Natural killer cell (primary cell): ENCODE results near the gene PIH1D1. TPM values are rescaled to one million over a fixed set of nuclear protein-coding genes. Genes with fewer than 3 reads are reported as not detected.

ENCODE experiments used
- ATAC-seq, 3 donors: fragments of 150-1000 bp in 2 of 3; fragments of 200-7000 bp in 1 of 3; cut with Tn5 transposase; 1 replicate in 1 of 3; 2 replicates in 2 of 3; pipeline ENCODE4 v1.10.0; 2021; ENCODE audit warnings: mild to moderate bottlenecking in 2 of 3, moderate library complexity in 2 of 3
- DNase-seq, 2 donors: peaks; one replicate each; pipeline versions ENCODE4 v3.0.0 to v3.0.0-alpha.2; 2013 to 2021; ENCODE audit warnings: mixed read lengths in 1 of 2
- H3K27ac ChIP-seq: one replicate; pipeline ENCODE4 v1.5.1; 2013; ENCODE audit warnings: mild to moderate bottlenecking, low read length
- H3K27me3 ChIP-seq: one replicate; pipeline ENCODE4 v1.6.1; 2013; ENCODE audit warnings: low read length; ENCODE audit not compliant: control insufficient read depth, insufficient read depth
- H3K36me3 ChIP-seq: one replicate; pipeline ENCODE4 v1.6.1; 2013; ENCODE audit warnings: low read length; ENCODE audit not compliant: control insufficient read depth, insufficient read depth
- H3K4me1 ChIP-seq: one replicate; pipeline ENCODE4 v1.6.1; 2013; ENCODE audit warnings: low read length; ENCODE audit not compliant: control insufficient read depth, insufficient read depth
- H3K4me3 ChIP-seq: one replicate; pipeline ENCODE4 v1.5.1; 2013; ENCODE audit warnings: low read length
- H3K9me3 ChIP-seq: one replicate; pipeline ENCODE4 v1.6.1; 2013; ENCODE audit warnings: low read length; ENCODE audit not compliant: control insufficient read depth, insufficient read depth
- H3K27ac Mint-ChIP-seq, 2 donors: one replicate each; pipeline ENCODE4 v1.8.0; 2022; ENCODE audit warnings: mild to moderate bottlenecking in 2 of 2, mixed read lengths in 2 of 2, moderate library complexity in 1 of 2
- H3K27me3 Mint-ChIP-seq, 2 donors: one replicate each; pipeline ENCODE4 v1.8.0; 2022; ENCODE audit warnings: low read depth in 2 of 2, mixed read lengths in 2 of 2
- H3K36me3 Mint-ChIP-seq: one replicate; pipeline ENCODE4 v1.8.0; 2022; ENCODE audit warnings: mixed read lengths
- H3K4me1 Mint-ChIP-seq, 2 donors: one replicate each; pipeline ENCODE4 v1.8.0; 2022; ENCODE audit warnings: mixed read lengths in 2 of 2
- H3K4me3 Mint-ChIP-seq: one replicate; pipeline ENCODE4 v1.8.0; 2022; ENCODE audit warnings: mild to moderate bottlenecking, moderate library complexity, mixed read lengths
- H3K9me3 Mint-ChIP-seq, 2 donors: one replicate each; pipeline ENCODE4 v1.8.0; 2022; ENCODE audit warnings: mixed read lengths in 2 of 2
- WGBS: methylation state at CpG from one replicate; pipeline ENCODE4 v1.1.7; 2013; ENCODE audit warnings: missing lambda C conversion rate; ENCODE audit not compliant: insufficient coverage; 5-methylcytosine and 5-hydroxymethylcytosine counted together
- intact Hi-C: fragments of 100-400 bp; cut with micrococcal nuclease; formaldehyde crosslinking; loops from one replicate; pipeline ENCODE4 v1.14.2; 2022
- total RNA-seq, 4 donors: library from RNA; stranded (reverse); fragments of 120-200 nt in 1 of 4; gene quantifications; one replicate each; pipeline versions ENCODE4 v1.2.3 to v1.2.4, GENCODE V29; 2013 to 2022
- TF ChIP-seq, protein P1 (sequence below): fragments of 200-600 bp; IDR thresholded peaks from one replicate; pipeline ENCODE4 v1.8.0; 2022; ENCODE audit warnings: antibody characterized with exemption

PIH1D1 gene
- total RNA-seq, 3 donors from 2014 or later (not counting 1 experiment from before 2014, with no cell fraction given): 112 to 149 (median 138) TPM

DNA sequence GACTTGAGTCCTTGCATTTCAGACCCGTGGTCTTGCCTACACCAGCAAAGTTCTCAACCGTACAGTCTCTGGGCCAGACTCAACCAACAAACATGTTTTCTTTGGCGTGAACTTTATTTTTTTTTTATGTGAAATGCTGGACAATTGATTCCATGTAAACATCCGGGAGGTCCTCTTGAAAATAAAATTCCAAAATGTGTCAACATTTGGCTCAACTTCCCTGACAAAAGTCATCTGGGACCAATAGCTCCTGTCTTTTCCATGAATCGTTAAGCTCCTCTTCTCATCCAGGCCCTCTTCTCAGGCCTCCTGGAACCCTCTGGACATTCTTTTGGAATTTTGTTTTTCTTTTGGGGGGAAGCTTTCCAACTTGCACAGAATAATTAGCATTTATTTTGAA is 4.2 kb upstream of the PIH1D1 start:
- intact Hi-C loops: no loop called here
- H3K27ac Mint-ChIP-seq: no peak overlapping the region
- DNase-seq (no peak), ATAC-seq (no peak)
- no peaks in the 10 kb centered on the region for H3K27me3 ChIP-seq
- 96% methylated on average over 5 of the region's 5 CpGs for WGBS
- TF ChIP-seq, protein P1, sequence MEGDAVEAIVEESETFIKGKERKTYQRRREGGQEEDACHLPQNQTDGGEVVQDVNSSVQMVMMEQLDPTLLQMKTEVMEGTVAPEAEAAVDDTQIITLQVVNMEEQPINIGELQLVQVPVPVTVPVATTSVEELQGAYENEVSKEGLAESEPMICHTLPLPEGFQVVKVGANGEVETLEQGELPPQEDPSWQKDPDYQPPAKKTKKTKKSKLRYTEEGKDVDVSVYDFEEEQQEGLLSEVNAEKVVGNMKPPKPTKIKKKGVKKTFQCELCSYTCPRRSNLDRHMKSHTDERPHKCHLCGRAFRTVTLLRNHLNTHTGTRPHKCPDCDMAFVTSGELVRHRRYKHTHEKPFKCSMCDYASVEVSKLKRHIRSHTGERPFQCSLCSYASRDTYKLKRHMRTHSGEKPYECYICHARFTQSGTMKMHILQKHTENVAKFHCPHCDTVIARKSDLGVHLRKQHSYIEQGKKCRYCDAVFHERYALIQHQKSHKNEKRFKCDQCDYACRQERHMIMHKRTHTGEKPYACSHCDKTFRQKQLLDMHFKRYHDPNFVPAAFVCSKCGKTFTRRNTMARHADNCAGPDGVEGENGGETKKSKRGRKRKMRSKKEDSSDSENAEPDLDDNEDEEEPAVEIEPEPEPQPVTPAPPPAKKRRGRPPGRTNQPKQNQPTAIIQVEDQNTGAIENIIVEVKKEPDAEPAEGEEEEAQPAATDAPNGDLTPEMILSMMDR: no peak
- no peaks in the 10 kb centered on the region for H3K9me3 ChIP-seq
- no peak overlapping the region for H3K4me3 Mint-ChIP-seq
- H3K36me3 Mint-ChIP-seq: no peaks in the 10 kb centered on the region
- H3K4me3 ChIP-seq: no peak overlapping the region
- H3K9me3 Mint-ChIP-seq: no peaks in the 10 kb centered on the region
- peaks cover 26 to 36% of the 10 kb centered on the region in 2 donors for H3K4me1 Mint-ChIP-seq
- H3K27me3 Mint-ChIP-seq: no peaks in the 10 kb centered on the region
- H3K36me3 ChIP-seq: peaks cover 13% of the 10 kb centered on the region
- peaks cover 47% of the 10 kb centered on the region for H3K4me1 ChIP-seq
- H3K27ac ChIP-seq: no peak overlapping the region

DNA sequence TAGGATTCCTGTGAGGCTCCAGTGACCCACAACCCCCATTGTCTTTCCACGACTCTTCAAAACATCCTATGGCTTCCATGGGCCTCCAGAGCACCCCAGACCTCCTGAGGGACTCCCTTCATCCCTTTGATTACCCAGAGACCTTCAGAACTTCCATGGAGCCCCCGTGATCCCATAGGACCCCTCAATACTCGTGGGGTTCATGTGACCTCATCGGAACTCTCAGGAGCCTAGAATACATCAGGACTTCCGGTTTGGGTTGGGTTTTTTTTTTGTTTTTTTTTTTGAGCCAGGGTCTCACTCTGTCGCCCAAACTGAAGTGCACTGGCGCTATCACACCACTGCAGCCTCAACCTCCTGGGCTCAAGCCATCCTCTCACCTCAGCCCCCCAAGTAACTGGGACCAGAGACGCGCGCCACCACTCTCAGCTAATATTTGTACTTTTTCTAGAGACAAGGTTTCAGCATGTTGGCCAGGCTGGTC is 2.2 kb upstream of the PIH1D1 start:
- Histone ChIP-seq H3K9me3 (no peaks in the 10 kb centered on the region), H3K36me3 (peaks cover 12% of the 10 kb centered on the region), H3K4me3 (peak overlapping the region; percentile 78), H3K4me1 (peaks cover 52% of the 10 kb centered on the region), H3K27ac (peak overlapping the region; percentile 99), H3K27me3 (no peaks in the 10 kb centered on the region)
- WGBS: 22% methylated on average over 10 of the region's 10 CpGs
- H3K4me1 Mint-ChIP-seq: peaks cover 37 to 45% of the 10 kb centered on the region in 2 donors
- no peak for ATAC-seq
- H3K4me3 Mint-ChIP-seq: peak overlapping the region; percentile 95
- H3K27me3 Mint-ChIP-seq: no peaks in the 10 kb centered on the region
- intact Hi-C loops: loop anchor here (1.0 to 2.0 kb wide), 5 partner anchors 16 to 424 kb away; partner anchors contain the start of genes AKT1S1, RPL13A, RPS11 and TBC1D17
- peak overlapping the region; percentile 98 to 100 for H3K27ac Mint-ChIP-seq
- no peaks in the 10 kb centered on the region for H3K36me3 Mint-ChIP-seq
- H3K9me3 Mint-ChIP-seq: no peaks in the 10 kb centered on the region
- peak in 1 of 2 donors; percentile 61 for DNase-seq
- TF ChIP-seq, protein P1: no peak

DNA sequence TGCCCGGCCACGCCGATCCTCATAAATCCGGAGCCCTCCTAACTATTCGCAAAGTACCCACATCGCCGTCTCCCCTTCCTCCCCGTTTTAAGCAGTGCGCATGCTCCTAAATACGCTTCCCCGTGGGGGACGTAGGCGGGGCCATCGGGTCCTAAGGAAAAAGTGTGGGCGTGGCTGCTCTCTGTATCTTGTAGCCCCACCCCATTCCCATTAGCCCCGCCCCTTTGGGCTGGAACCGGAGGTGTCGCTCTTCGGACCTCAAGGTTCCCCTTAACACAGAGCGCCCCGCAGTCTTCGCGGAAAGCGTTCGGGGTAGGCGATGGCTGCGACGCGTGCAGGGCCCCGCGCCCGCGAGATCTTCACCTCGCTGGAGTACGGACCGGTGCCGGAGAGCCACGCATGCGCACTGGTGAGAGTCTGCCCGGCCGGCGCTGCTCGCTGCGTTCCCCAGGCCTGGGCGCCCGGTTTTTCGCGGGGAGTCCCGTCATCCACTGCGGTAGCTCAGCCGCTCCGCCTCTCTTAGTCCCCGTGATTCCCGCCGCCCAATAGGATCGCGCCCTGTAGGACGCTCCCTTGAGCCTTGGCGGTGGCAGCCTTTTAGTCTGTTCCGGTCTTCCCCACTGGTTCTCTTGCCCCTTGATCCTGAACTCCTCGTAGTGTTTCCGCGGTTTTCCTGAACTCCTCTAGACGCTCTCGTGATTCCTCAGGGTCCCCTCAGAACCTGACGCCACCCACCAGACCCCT is 1.6 kb upstream of the PIH1D1 start, which contains the start of gene ALDH16A1:
Gene ALDH16A1 (plus strand): TSS at position 213 of the 744 bp plus-strand sequence. CDS start 107 bp downstream, at position 320.
- Histone ChIP-seq H3K27ac (peak within 1 kb of the TSS; percentile 99), H3K9me3 (no peaks in the 10 kb centered on the region), H3K4me1 (peaks cover 46% of the 10 kb centered on the region), H3K4me3 (peak within 1 kb of the TSS; percentile 78), H3K27me3 (no peaks in the 10 kb centered on the region), H3K36me3 (peaks cover 15% of the 10 kb centered on the region)
- no peaks in the 10 kb centered on the region for H3K27me3 Mint-ChIP-seq
- under 1% methylated on average over 66 of the region's 66 CpGs for WGBS
- H3K27ac Mint-ChIP-seq: peak within 1 kb of the TSS; percentile 98 to 100
- DNase-seq (peak; percentile 96 to 99), ATAC-seq (peak; percentile 79 to 96 (median 86))
- TF ChIP-seq, protein P1: no peak
- peaks cover 43 to 51% of the 10 kb centered on the region in 2 donors for H3K4me1 Mint-ChIP-seq
- intact Hi-C loops: loop anchor here (1.0 to 2.0 kb wide), 5 partner anchors 16 to 424 kb away; partner anchors contain the start of genes AKT1S1, RPL13A, RPS11 and TBC1D17
- H3K4me3 Mint-ChIP-seq: peak within 1 kb of the TSS; percentile 99
- no peaks in the 10 kb centered on the region for H3K9me3 Mint-ChIP-seq
- H3K36me3 Mint-ChIP-seq: no peaks in the 10 kb centered on the region
